ENCODE measurements around the gene SRM.

DNA sequence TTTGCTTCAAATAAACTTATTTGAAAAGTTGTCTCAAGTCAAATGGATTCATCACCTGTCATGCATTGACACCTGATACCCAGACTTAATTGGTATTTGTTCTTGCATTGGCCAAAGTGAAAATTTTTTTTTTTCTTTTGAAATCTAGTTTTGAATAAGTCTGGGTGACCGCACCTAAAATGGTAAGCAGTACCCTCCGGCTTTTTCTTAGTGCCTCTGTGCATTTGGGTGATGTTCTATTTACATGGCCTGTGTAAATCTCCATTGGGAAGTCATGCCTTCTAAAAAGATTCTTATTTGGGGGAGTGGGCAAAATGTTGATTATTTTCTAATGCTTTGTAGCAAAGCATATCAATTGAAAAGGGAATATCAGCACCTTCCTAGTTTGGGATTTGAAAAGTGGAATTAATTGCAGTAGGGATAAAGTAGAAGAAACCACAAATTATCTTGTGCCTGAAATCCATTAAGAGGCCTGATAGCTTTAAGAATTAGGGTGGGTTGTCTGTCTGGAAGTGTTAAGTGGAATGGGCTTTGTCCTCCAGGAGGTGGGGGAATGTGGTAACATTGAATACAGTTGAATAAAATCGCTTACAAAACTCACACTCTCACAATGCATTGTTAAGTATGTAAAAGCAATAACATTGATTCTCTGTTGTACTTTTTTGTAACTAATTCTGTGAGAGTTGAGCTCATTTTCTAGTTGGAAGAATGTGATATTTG, 35.5 kb downstream of the SRM start:
- TF ChIP-seq, protein P1, sequence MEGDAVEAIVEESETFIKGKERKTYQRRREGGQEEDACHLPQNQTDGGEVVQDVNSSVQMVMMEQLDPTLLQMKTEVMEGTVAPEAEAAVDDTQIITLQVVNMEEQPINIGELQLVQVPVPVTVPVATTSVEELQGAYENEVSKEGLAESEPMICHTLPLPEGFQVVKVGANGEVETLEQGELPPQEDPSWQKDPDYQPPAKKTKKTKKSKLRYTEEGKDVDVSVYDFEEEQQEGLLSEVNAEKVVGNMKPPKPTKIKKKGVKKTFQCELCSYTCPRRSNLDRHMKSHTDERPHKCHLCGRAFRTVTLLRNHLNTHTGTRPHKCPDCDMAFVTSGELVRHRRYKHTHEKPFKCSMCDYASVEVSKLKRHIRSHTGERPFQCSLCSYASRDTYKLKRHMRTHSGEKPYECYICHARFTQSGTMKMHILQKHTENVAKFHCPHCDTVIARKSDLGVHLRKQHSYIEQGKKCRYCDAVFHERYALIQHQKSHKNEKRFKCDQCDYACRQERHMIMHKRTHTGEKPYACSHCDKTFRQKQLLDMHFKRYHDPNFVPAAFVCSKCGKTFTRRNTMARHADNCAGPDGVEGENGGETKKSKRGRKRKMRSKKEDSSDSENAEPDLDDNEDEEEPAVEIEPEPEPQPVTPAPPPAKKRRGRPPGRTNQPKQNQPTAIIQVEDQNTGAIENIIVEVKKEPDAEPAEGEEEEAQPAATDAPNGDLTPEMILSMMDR (IDR thresholded peaks at IDR 0.05; ENCODE audit: low read depth, low read length, missing input control): no peak
- TF ChIP-seq JUND (IDR thresholded peaks at IDR 0.05) (no peak), RAD21 (IDR thresholded peaks at IDR 0.05) (no peak)
- TF ChIP-seq, protein P2, sequence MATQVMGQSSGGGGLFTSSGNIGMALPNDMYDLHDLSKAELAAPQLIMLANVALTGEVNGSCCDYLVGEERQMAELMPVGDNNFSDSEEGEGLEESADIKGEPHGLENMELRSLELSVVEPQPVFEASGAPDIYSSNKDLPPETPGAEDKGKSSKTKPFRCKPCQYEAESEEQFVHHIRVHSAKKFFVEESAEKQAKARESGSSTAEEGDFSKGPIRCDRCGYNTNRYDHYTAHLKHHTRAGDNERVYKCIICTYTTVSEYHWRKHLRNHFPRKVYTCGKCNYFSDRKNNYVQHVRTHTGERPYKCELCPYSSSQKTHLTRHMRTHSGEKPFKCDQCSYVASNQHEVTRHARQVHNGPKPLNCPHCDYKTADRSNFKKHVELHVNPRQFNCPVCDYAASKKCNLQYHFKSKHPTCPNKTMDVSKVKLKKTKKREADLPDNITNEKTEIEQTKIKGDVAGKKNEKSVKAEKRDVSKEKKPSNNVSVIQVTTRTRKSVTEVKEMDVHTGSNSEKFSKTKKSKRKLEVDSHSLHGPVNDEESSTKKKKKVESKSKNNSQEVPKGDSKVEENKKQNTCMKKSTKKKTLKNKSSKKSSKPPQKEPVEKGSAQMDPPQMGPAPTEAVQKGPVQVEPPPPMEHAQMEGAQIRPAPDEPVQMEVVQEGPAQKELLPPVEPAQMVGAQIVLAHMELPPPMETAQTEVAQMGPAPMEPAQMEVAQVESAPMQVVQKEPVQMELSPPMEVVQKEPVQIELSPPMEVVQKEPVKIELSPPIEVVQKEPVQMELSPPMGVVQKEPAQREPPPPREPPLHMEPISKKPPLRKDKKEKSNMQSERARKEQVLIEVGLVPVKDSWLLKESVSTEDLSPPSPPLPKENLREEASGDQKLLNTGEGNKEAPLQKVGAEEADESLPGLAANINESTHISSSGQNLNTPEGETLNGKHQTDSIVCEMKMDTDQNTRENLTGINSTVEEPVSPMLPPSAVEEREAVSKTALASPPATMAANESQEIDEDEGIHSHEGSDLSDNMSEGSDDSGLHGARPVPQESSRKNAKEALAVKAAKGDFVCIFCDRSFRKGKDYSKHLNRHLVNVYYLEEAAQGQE (IDR thresholded peaks at IDR 0.05): no peak
- TF ChIP-seq, protein P3, sequence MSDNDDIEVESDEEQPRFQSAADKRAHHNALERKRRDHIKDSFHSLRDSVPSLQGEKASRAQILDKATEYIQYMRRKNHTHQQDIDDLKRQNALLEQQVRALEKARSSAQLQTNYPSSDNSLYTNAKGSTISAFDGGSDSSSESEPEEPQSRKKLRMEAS (IDR thresholded peaks at IDR 0.05): no peak

All from liver (tissue), 3 donors.